IMR-90 (cell line): Measurements from ENCODE around the gene DGKB. TPM values are rescaled to one million over a fixed set of nuclear protein-coding genes. Genes with fewer than 3 reads are reported as not detected.

Experiments used
- ATAC-seq: fragments of 200-7000 bp; cut with Tn5 transposase; 2 replicates; pipeline ENCODE4 v1.9.1; 2020; ENCODE audit warnings: low read depth, mild to moderate bottlenecking, moderate library complexity
- BruUV-seq: library from RNA; stranded (reverse); fragments of 400-500 nt; replicated peaks from 2 replicates; lab custom pipeline; 2021; lab: Mats Ljungman, UMichigan
- CTCF ChIA-PET: fragments of 300-600 bp; formaldehyde crosslinking; extraction: SDS; loops from one replicate; lab custom pipeline; 2021; ENCODE audit warnings: antibody characterized with exemption; lab: Yijun Ruan, JAX
- POLR2A ChIA-PET: fragments of 300-600 bp; sonication (Branson Sonifier 250); formaldehyde crosslinking; loops from one replicate; lab custom pipeline; 2022; ENCODE audit warnings: antibody characterized with exemption; ENCODE audit not compliant: unreplicated experiment; lab: Charles Lee
- DNase-seq: peaks from one replicate; pipeline ENCODE4 v3.0.0; 2013
- H2AFZ ChIP-seq: replicated peaks from 2 replicates; pipeline ENCODE3; 2013; ENCODE audit warnings: low read length, mild to moderate bottlenecking; ENCODE audit not compliant: poor library complexity
- H2AK5ac ChIP-seq: 2 replicates; pipeline ENCODE4 v1.6.1; 2013; ENCODE audit warnings: low read depth, low read length, inconsistent platforms
- H2AK9ac ChIP-seq: replicated peaks from 2 replicates; pipeline ENCODE3; 2013; ENCODE audit warnings: mild to moderate bottlenecking, low read depth, low read length, moderate library complexity; ENCODE audit not compliant: poor library complexity
- H2BK120ac ChIP-seq: 2 replicates; pipeline ENCODE4 v1.6.1; 2013; ENCODE audit warnings: low read depth, low read length, inconsistent platforms
- H2BK15ac ChIP-seq: 3 replicates; pipeline ENCODE4 v1.6.1; 2013; ENCODE audit warnings: low read depth, low read length, inconsistent platforms
- H2BK20ac ChIP-seq: 2 replicates; pipeline ENCODE4 v1.6.1; 2013; ENCODE audit warnings: low read depth, mild to moderate bottlenecking, inconsistent platforms, low read length, moderate library complexity
- H2BK5ac ChIP-seq: 2 replicates; pipeline ENCODE4 v1.6.1; 2013; ENCODE audit warnings: mild to moderate bottlenecking, low read depth, low read length, inconsistent platforms; ENCODE audit not compliant: poor library complexity, severe bottlenecking
- H3K14ac ChIP-seq: replicated peaks from 2 replicates; pipeline ENCODE4 v1.6.1; 2013; ENCODE audit warnings: low read depth, low read length, inconsistent platforms
- H3K18ac ChIP-seq: 2 replicates; pipeline ENCODE4 v1.6.1; 2013; ENCODE audit warnings: low read depth, low read length, control low read depth
- H3K23ac ChIP-seq: 2 replicates; pipeline ENCODE4 v1.6.1; 2013; ENCODE audit warnings: low read depth, low read length, inconsistent platforms
- H3K27ac ChIP-seq: 2 replicates; pipeline ENCODE4 v1.5.1; 2013; ENCODE audit warnings: mild to moderate bottlenecking, control low read depth, low read length; ENCODE audit not compliant: insufficient read depth
- H3K27me3 ChIP-seq: 2 replicates; pipeline ENCODE4 v1.6.1; 2013; ENCODE audit warnings: low read length; ENCODE audit not compliant: control insufficient read depth, insufficient read depth
- H3K36me3 ChIP-seq: 2 replicates; pipeline ENCODE4 v1.6.1; 2013; ENCODE audit warnings: low read length, mixed read lengths; ENCODE audit not compliant: control insufficient read depth, insufficient read depth
- H3K4ac ChIP-seq: 2 replicates; pipeline ENCODE4 v1.6.1; 2013; ENCODE audit warnings: low read depth, low read length, inconsistent platforms
- H3K4me1 ChIP-seq: 2 replicates; pipeline ENCODE4 v1.6.1; 2013; ENCODE audit warnings: low read length, mixed read lengths; ENCODE audit not compliant: control insufficient read depth, insufficient read depth
- H3K4me2 ChIP-seq: 2 replicates; pipeline ENCODE4 v1.6.1; 2013; ENCODE audit warnings: low read depth, mild to moderate bottlenecking, control low read depth, low read length, moderate library complexity
- H3K4me3 ChIP-seq: 2 replicates; pipeline ENCODE4 v1.5.1; 2013; ENCODE audit warnings: low read depth, mild to moderate bottlenecking, control low read depth, low read length, moderate library complexity; ENCODE audit not compliant: insufficient read depth
- H3K56ac ChIP-seq: 2 replicates; pipeline ENCODE4 v1.6.1; 2013; ENCODE audit warnings: low read length, inconsistent platforms; ENCODE audit not compliant: insufficient read depth; ENCODE audit errors: extremely low read depth
- H3K79me1 ChIP-seq, 2 experiments: 2 replicates each; pipeline ENCODE4 v1.6.1; 2013; ENCODE audit warnings: low read length in 2 of 2, inconsistent platforms in 1 of 2, low read depth in 1 of 2
- H3K9ac ChIP-seq: 2 replicates; pipeline ENCODE4 v1.6.1; 2013; ENCODE audit warnings: low read depth, low read length, control low read depth
- H3K9me1 ChIP-seq: 2 replicates; pipeline ENCODE4 v1.6.1; 2013; ENCODE audit warnings: low read length, inconsistent platforms; ENCODE audit not compliant: insufficient read depth
- H3K9me3 ChIP-seq: 2 replicates; pipeline ENCODE4 v1.6.1; 2013; ENCODE audit warnings: low read length; ENCODE audit not compliant: control insufficient read depth, insufficient read depth
- H4K20me1 ChIP-seq: 2 replicates; pipeline ENCODE4 v1.6.1; 2013; ENCODE audit warnings: low read length, inconsistent platforms; ENCODE audit not compliant: insufficient read depth
- H4K5ac ChIP-seq: 2 replicates; pipeline ENCODE4 v1.6.1; 2013; ENCODE audit warnings: mild to moderate bottlenecking, low read depth, low read length, control low read depth
- H4K8ac ChIP-seq, 2 experiments: 2 replicates each; pipeline ENCODE4 v1.6.1; 2013; ENCODE audit warnings: low read depth in 2 of 2, low read length in 2 of 2, control low read depth in 1 of 2, inconsistent platforms in 1 of 2
- H4K91ac ChIP-seq: 2 replicates; pipeline ENCODE4 v1.6.1; 2013; ENCODE audit warnings: low read depth, low read length, inconsistent platforms; ENCODE audit not compliant: insufficient read depth
- BHLHE40 ChIP-seq: fragments of 150-350 bp; IDR thresholded peaks from 2 replicates; pipeline ENCODE4 v1.6.1; 2016; ENCODE audit warnings: mild to moderate bottlenecking, low read depth, low read length
- CTCF ChIP-seq: conservative IDR thresholded peaks from 2 replicates; pipeline ENCODE4 v1.5.1; 2012; ENCODE audit warnings: mild to moderate bottlenecking, low read depth, low read length, improper control_type of control experiment
- MXI1 ChIP-seq: IDR thresholded peaks from 2 replicates; pipeline ENCODE4 v1.6.1; 2012; ENCODE audit warnings: low read depth, mild to moderate bottlenecking, low read length, moderate library complexity, borderline replicate concordance
- NFE2L2 ChIP-seq: fragments of 150-350 bp; IDR thresholded peaks from 2 replicates; pipeline ENCODE4 v1.6.1; 2016; ENCODE audit warnings: low read depth, mild to moderate bottlenecking, low read length
- RAD21 ChIP-seq: IDR thresholded peaks from 2 replicates; pipeline ENCODE4 v1.6.1; 2012; ENCODE audit warnings: low read length, improper control_type of control experiment
- SMC3 ChIP-seq: fragments of 150-350 bp; IDR thresholded peaks from 2 replicates; pipeline ENCODE4 v1.6.1; 2016; ENCODE audit warnings: low read depth, mild to moderate bottlenecking, antibody characterized with exemption, low read length, moderate library complexity
- WGBS, 2 experiments: methylation state at CpG; one replicate each; pipeline versions ENCODE4 v1.1.5 to v1.1.7; 2013; ENCODE audit warnings: missing lambda C conversion rate in 2 of 2; ENCODE audit not compliant: insufficient read length in 1 of 2; ENCODE audit errors: extremely low coverage in 2 of 2; 5-methylcytosine and 5-hydroxymethylcytosine counted together
- dilution Hi-C: fragments of 300-500 bp; cut with HindIII; formaldehyde crosslinking; loops from one replicate; pipeline ENCODE4 v1.14.3; 2018; ENCODE audit warnings: low sequenced_read_pairs; ENCODE audit not compliant: unreplicated experiment
- in situ Hi-C: fragments of 300-500 bp; cut with MboI; formaldehyde crosslinking; loops from 3 replicates; pipeline ENCODE4 v1.14.3; 2019; ENCODE audit warnings: low sequenced_read_pairs, inconsistent platforms, mixed read lengths
- intact Hi-C: fragments of 100-400 bp; cut with micrococcal nuclease; formaldehyde crosslinking; loops from 2 replicates; pipeline ENCODE4 v1.10.0; 2022
- polyA plus RNA-seq, 3 experiments: library from polyadenylated mRNA; depleted of rRNA; stranded (reverse); fragments of >200 nt; gene quantifications; 2 replicates each; pipeline ENCODE4 v1.2.3, GENCODE V29; 2012; ENCODE audit warnings: low replicate concordance in 1 of 3
- total RNA-seq: library from RNA; depleted of rRNA; stranded (reverse); fragments of >200 nt; gene quantifications from 2 replicates; pipeline ENCODE4 v1.2.3, GENCODE V29; 2012
- TF ChIP-seq, protein P1 (sequence below): fragments of 150-350 bp; IDR thresholded peaks from 2 replicates; pipeline ENCODE4 v1.6.1; 2017; ENCODE audit warnings: mild to moderate bottlenecking, antibody characterized with exemption, low read length, low read depth

DGKB gene
- total and polyA plus RNA-seq, 2 of the 4 experiments (the other 2 are of a cell fraction): not detected

GRCh38 chr7:14924398-14924797 is 21.8 kb upstream of the DGKB start:
- H2AK9ac ChIP-seq: no peak overlapping the region
- no peak overlapping the region for H3K23ac ChIP-seq
- no peak overlapping the region for H3K14ac ChIP-seq
- H3K36me3 ChIP-seq: no peaks in the 10 kb centered on the region
- no peaks in the 10 kb centered on the region for H4K20me1 ChIP-seq
- H3K79me1 ChIP-seq: no peaks in the 10 kb centered on the region
- H2AK5ac ChIP-seq: no peak overlapping the region
- H4K91ac ChIP-seq: no peak overlapping the region
- H2BK15ac ChIP-seq: no peak overlapping the region
- DNase-seq (no peak), ATAC-seq (no peak)
- no peak overlapping the region for H3K18ac ChIP-seq
- H3K9me1 ChIP-seq: no peaks in the 10 kb centered on the region
- no peaks in the 10 kb centered on the region for H3K4me1 ChIP-seq
- H3K4ac ChIP-seq: no peak overlapping the region
- no peak overlapping the region for H2BK5ac ChIP-seq
- BruUV-seq: no TSS peak
- H3K4me2 ChIP-seq: no peak overlapping the region
- intact Hi-C loops (loop anchor here (5.0 kb wide), 1 partner anchor 207 kb away; no protein-coding TSS in a partner anchor), in situ Hi-C loops (no loop called here), dilution Hi-C loops (no loop called here)
- H4K8ac ChIP-seq: no peak overlapping the region
- H3K56ac ChIP-seq: no peak overlapping the region
- TF ChIP-seq NFE2L2: no peak
- no peak for TF ChIP-seq MXI1
- TF ChIP-seq BHLHE40: no peak
- TF ChIP-seq RAD21: 0 out of 2 replicates have a peak, but pooled peaks have one; percentile 11
- no peak for TF ChIP-seq SMC3
- no peak for TF ChIP-seq CTCF
- TF ChIP-seq, protein P1, sequence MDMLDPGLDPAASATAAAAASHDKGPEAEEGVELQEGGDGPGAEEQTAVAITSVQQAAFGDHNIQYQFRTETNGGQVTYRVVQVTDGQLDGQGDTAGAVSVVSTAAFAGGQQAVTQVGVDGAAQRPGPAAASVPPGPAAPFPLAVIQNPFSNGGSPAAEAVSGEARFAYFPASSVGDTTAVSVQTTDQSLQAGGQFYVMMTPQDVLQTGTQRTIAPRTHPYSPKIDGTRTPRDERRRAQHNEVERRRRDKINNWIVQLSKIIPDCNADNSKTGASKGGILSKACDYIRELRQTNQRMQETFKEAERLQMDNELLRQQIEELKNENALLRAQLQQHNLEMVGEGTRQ: no peak
- H2AFZ ChIP-seq: no peak overlapping the region
- no peak overlapping the region for H2BK20ac ChIP-seq
- H3K9me3 ChIP-seq: no peaks in the 10 kb centered on the region
- H3K27me3 ChIP-seq: no peaks in the 10 kb centered on the region
- ChIA-PET POLR2A (no interaction called here), CTCF (no interaction called here)
- H2BK120ac ChIP-seq: no peak overlapping the region
- no CpG with 5 or more reads among the region's 1 CpG for WGBS, 2 experiments
- H4K5ac ChIP-seq: no peak overlapping the region
- no peak overlapping the region for H3K9ac ChIP-seq
- no peak overlapping the region for H3K4me3 ChIP-seq
- no peak overlapping the region for H3K27ac ChIP-seq
